ENCODE data around the gene CKB.

The CKB gene

DNA sequence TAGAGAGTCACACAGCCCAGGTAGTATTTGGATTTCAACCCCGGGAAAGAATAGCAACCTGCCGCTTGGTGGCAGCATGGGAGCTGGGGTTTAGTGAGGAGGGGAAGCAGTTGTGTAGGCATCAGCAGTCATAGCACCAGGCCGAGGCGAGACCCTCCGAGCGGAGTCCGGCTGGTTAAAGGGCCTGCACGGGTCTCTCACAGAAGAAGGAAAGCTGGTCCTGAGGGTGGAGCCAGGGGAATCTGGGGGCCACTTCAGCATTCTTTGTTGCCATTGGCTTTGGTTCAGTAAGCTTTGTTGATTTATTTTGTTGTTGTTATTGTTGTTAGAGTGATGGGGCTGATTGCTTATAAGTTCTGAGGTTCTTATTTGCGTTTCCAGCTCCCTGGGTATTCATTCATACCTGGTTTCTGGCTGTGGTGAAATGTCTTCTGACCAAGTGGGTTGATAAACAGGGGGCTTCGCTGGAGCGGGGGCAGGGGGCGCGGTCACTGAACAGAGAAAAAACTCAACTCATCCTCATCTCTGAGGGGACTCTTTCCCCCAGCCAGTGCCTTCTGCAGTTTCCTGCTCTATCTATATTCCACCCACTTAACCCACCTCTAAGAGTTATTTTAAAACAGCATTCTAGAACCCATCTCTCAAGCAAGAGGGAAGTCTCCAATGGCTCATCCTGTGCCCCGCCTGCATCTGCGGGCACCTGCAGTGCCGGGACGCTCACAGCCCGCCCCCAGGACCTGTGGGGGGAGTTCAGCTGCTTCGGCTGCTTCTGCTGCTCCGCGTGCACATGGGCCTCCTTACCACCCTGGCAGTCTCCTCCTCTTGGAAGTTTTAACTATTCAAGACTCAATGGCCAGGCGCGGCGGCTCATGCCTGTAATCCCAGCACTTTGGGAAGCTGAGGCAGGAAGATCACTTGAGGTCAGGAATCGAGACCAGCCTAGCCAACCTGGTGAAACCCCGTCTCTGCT, 11.6 kb downstream of the CKB start:
- DNase-seq: no peak

DNA sequence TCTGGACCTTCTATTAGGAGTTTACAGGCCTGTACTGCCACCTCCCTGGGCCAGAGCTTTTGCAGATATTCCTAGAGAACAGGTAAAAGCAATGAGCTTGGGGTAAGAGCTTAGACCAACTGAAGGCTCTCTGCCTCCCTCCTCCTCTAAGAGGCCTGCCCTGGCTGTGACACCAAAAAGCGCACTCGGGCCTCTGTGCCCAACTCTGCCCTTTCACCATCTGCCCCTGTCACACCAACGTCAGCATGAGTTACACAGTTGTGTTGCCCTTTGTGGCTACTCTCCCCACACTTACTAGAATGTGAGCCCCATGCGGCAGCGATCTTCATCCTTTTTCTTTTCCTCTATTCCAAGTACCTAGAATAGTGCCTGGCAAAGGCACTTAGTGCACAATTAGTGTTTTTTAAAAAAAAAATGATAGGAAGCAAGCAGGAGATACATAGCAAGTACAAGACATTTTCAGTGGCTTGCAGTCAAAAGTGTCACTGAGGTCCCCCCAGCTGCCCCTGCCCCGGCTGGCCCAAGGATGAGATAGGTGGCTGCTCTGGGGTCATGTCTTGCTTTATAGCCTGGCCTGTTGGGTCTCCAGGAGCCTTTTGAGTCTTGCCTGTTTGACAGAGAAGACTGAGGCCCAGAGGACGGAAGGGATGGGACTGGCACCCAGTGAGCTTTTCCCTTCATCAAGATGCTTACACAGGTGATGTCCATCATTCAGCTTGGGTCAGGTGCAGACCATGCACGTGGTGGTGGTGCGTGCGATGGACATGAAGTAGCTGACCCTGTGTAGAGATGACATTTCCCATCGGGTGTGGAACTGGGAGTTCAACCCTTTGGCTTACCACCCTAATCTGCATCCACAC, 12.5 kb downstream of the CKB start:
- no peak for DNase-seq

DNA sequence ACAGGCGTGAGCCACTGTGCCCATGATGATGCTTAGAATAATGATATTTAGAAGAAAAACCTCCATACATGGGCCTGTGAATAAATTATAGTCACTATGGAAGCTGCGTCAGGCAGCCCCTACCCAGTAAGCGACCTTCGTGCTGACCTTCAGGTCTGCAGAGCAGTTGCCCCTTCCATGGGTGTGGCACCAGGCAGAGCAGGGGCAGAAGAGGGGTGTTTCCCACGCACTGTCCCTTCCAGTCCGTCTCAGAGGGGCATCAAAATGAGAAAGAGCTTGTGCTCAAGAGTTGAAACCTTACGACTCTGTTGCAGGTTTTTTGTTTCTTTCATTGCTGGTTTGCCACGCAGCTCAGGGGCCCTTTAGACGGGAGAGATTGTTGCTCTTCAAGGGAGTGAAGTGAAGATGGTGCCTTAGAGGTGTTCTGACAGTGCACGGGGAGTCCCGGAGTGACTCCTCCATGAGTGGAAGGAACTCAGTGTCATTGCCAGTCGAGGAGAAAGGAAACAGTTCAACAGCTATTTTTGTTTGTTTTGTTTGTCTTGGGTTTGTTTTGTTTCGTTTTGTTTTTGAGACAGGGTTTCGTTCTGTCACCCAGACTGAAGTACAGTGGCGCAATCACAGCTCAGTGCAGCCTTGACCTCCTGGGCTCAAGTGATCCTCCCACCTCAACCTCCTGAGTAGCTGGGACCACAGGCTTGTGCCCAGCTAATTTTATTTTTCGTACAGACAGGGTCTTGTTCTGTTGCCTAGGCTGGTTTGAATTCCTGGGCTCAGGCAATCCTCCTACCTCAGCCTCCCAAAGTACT, 13.9 kb downstream of the CKB start:
- no peak for DNase-seq

DNA sequence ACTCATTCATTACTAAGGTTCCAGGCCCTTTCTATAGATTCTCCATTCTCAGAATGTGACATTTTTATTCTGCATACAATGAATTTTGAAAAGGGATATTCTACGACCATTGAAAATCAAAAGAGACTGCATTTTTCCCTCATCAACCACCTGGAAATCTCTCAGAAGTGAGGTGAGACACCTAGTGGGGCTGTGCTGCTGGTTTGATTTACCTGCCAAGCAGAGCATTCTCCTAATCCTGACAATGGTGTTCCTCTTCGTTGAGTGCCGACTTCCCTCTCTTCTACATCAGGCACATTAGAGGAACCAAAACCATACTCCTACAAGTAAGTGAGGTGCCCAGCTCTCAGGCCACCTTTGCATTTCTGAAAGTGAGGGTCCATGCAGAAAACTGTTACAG, 14.9 kb downstream of the CKB start:
- DNase-seq: no peak

DNA sequence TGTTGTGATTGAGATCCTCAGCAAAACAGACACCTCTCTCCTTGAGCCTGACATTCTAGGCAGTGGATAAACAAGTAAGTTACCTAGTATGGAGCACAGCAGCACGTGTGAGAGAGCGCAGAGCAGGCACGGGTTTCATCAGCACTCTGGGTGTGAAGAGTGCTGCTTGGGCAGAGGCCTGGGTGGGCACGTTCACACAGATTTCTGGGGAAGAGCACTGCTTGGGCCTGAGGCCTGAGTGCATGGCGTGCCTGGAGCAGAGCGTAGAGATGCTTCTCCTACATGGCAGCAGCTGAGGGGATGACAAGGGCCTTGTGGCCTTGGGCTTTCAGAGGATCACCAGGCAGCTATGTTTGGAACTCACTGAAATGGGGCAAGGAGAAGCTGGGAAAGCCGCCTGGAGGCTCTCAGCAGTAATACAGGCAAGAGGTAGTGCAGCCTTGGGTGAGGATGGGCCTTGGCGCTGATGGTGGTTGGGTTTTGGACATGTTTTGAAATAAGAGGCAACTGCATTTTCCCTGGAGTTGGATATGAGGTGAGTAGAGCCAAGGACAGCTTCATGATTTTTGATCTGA, 17.6 kb downstream of the CKB start:
- no peak for DNase-seq

DNA sequence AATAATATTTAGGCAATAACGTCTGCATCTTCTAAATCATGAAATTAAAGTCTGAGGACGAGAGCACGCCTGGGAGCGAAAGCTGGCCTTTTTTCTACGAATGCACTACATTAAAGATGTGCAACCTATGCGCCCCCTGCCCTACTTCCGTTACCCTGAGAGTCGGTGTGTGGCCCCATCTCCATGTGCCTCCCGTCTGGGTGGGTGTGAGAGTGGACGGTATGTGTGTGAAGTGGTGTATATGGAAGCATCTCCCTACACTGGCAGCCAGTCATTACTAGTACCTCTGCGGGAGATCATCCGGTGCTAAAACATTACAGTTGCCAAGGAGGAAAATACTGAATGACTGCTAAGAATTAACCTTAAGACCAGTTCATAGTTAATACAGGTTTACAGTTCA, 19.3 kb downstream of the CKB start:
- no peak for DNase-seq

DNA sequence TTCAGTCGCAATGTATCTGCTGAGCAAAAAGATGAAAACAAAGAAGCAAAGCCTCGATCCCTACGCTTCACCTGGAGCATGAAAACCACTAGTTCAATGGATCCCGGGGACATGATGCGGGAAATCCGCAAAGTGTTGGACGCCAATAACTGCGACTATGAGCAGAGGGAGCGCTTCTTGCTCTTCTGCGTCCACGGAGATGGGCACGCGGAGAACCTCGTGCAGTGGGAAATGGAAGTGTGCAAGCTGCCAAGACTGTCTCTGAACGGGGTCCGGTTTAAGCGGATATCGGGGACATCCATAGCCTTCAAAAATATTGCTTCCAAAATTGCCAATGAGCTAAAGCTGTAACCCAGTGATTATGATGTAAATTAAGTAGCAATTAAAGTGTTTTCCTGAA, 19.8 kb downstream of the CKB start:
- DNase-seq: no peak

DNA sequence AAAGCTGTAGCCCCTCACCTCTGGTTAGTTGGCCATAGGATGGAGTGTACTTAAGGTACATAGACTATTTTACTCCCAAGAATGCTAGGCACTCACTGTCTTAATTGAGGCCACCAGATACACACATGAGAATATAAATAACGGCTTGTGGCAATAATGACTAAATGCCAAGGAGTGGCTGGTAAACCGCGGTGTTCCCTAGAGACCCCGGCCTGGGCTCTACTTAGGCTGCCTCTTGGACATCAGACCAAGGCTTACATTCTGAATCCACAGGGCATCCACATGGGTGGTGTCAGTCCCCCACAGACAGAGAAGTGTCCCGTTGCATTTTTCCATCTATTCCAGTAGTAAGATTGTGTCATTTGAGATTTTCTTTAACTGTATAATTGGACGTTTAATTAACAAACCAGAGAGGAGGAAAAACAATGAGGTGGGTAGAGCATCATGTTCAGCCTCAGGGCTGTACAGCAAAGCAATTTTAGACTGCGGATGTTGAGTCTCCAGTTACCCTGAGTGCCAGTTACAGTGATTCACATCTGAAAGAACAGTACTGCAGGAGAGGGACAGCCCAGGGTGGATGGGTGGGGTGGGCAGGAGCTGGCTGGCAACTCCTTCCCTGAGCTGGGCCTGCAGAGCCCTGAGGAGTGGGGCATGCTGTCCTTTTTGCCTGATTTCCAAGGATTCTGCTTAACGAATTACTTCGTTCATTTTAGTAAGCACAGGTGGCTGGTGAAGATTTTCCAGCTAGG, 20.5 kb downstream of the CKB start:
- no peak for DNase-seq

DNA sequence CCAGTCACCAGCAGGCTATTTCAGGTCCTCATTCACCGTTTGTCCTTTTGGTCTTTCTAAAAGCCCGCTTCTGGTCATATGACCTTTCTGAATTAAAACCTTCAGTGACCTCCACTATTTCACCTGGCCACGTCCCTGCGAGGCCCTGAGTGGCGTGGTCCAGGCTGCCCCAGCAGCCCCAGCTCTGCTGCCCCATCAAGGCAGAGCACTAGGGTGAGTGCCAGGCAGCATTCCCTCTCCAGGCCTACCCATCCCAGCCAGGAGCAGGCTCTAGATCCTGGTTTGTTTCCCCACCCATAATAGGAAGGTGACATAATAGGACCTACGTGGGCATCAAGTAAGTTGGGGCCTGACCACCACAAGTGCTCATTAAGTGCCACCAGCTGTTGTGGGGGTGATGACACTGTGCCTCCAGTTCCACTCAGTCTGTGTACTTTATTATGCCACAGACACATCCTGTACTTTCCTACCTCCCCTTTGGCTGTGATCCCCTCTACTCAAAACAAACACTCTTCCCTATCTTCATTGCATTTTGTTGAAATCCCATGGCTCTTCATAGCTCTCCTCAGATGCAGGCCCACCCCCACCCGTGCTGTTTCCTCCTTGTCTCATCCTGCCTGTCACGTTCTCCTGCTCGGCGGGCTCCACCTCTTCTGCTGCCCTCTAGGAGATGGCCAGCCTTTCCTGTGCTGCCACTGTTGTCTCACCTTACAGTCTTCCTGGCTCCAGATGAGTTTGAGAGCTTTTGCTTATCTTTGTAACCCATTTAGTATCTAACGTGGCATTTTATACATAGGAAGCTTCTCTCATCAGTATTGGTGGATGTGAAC, 21.4 kb downstream of the CKB start:
- no peak for DNase-seq

DNA sequence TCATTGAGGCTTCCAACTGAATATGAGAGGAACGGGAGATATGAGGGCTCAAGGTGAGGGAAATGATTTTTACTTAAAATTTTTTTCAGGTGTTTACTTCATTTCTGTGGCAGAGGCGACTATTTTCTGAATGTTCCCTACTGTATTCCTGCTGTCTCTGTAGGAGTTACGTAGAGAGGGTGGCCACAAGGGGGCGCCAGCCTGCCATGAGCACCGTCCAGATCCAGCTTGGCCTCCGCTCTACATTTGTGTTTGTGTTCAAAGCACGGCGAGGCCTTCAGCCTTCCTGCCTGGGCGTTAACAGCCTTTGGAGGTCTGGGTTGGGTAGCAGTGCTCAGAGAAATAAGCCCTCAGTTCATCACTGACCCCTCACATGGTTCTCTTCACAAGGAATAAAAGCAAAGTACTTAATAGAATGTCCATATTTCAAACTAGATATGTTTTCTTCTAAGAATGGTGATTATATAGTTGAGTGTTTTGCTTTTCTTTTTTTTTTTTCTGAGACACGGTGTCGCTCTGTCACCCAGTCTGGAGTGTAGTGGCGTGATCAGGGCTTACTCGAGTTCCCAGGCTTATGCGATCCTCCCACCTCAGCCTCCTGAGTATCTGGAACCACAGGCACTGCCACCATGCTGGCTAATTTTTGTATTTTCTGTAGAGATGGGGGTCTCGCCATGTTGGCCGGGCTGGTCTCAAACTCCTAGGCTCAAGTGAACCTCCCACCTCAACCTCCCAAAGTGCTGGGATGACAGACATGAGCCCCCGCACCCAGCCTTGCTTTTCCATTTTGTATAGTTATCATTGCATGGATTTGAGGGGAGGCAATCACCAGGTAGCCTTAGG, 22.3 kb downstream of the CKB start:
- peak; percentile 87 for DNase-seq

DNA sequence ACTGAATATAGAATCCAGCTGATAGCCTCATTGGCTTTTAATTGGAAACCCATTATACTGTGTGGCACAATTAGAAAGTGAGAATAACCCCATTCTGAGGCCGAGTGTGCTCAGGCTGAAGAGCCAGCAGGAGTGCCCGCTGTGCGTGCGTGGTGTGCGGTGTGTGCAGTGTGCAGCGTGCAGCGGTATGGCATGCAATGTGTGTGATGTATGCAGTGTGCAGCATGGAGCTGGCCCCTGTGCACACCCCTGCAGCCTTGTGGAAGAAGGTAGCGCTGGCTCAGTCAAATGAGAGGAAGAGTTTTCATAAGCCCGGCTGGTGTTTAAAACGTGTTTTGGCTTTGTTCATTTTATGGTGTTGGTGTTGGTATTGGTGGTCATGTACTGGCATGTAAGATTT, 22.9 kb downstream of the CKB start:
- DNase-seq: no peak

DNA sequence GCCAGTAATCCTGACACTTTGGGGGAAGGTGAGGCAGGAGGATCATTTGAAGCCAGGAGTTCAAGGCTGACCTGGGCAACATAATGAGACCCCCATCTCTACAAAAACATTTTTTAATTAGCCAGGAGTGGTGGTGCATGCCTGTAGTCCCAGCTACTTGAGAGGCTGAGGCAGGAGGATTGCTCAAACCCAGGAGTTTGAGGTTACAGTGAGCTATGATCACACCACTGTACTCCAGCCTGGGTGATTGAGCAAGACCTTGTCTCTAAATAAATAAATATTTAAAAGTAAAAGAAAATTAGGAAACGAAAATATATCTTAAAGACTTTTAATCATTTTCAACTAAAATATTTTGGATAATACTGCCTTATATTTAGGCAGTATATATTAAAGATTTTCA, 25.9 kb downstream of the CKB start:
- no peak for DNase-seq

DNA sequence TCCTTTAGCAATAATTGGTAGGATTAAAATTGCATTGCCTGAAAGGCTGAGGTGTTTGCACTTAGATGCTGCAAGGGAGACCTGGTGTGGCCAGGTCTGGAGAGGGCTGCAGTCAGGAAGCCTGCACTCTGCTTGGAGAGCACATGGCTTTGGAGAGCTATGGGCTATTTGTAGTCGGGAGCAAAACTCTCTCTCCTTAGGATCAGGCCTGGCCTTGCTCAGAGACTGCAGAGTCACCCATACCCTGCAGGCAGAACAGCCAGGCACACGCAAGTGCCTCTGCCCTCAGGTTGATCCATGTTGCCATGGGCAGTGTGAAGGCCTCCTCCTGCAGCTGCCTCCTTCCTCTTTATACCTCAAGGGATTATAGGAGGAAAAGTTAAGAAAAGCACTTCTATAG, 26.8 kb downstream of the CKB start:
- DNase-seq: no peak

DNA sequence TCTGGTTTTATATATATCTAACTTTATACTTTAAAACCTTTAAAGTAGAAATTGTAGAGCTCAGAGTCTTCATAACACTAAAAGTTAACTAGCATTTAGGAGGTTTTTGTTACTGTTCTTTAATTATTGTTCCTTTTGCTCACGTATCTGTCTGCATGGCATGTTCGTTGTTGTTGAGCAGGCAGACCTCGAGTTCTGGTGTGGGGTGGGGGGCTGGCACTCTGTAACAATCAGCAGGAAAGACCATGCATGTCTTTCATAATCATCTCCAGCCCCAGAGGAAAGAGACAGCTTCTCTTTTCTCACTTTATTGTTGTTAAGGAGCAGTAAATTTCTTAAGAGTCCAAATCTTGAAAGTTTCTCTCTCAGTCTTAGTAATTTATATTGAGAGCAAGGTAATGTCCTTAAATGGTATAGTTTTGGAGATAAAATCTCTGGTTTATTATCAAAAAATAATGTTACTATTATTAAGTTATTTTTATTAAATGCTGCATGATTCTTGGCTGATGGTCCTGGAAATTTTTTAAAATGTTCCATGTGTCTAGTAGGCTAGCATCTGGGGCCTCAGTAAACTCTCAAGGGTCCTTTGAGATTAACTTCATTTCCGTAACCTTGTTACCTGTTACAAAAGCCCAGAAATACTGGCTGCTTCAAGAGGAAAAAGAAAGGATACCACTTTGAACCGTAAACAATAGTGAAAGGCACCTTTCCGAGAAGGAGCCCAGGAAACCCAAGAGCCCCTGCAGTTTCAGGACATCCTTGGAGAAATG, 30.3 kb downstream of the CKB start:
- DNase-seq: no peak

DNA sequence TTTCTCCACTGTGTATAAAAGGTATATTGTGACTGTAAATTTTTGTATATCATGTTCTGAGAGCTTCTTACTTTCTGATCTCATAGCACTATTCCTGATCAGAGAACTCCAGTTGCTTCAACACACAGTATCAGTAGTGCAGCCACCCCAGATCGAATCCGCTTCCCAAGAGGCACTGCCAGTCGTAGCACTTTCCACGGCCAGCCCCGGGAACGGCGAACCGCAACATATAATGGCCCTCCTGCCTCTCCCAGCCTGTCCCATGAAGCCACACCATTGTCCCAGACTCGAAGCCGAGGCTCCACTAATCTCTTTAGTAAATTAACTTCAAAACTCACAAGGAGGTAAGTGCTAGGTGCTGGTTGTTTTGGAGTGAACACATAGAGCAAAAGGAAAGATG, 30.9 kb downstream of the CKB start:
- no peak for DNase-seq

DNA sequence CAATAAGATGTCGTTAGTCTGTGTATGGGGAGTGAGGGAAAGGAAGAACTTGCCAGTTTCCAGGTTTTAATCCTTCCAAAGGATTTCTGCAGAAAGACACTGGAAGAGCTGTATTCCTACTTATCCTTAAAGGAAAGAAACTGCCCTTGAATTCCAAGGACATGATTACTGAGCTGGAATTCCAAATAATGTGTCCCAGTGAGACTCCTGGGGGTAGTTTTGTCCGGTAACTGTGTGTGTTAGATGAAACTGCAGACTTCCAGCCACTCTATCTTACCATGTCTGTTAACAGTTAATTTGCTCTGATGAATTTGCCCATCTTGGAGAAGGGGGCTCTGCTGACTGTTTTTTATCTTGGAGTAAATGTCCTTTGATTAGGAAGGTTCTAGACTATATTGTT, 33.0 kb downstream of the CKB start:
- DNase-seq: no peak

DNA sequence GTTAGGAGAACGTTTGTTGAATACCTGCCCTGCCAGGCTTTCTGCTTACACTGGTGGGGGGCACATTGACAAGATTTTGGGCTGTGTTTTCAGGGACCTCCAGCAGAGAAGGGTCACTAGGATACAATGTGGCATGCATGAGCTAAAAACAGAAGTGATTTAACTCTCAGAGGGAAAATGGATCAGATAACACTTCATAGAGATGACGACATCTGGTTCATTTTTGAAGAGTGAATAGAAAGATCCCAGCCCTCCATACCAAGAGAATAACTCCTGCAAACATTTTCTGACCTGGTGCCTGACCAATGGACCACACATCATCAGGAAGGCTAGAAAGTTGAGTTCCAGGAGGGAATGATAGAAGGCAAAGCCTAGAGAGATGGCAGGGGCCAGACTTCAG, 33.7 kb downstream of the CKB start:
- DNase-seq: no peak

DNA sequence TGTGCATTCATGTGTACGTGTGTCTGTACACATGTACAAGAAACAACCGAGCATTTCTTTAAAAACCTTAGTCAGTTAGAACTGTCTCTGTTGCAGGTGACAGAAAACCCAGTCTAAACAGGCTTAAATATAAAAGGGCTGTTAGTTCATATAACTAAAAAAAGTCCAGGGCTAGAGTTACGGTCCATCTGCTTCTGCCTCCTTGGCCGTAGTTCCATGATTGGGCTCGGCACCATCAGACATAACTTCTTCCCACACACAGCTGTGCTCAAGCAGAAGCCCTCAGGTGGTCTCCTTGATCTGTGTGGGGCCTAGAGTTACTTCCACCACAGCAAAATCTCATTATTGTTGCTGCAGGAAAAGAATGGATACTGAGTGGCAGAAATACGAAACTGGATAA, 34.6 kb downstream of the CKB start:
- DNase-seq: no peak

DNA sequence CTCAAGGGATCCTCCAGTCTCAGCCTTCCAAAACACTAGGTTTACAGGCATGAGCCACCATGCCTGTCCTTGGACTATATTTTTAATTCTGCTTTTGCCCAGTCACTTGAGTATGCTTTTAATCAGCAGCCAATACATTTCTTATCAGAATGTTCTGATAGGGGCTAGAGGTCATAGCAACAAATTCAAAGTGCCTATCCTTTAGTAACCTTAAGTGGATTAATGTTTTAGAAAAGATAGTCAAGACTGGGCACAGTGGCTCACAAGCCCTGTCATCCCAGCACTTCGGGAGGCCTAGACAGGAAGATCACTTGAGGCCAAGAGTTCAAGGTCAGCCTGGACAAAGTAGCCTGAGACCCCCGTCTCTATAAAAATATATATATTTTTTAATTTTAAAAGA, 37.1 kb downstream of the CKB start:
- DNase-seq: no peak
